ENCODE results near the gene TBR1.

TBR1 gene

GRCh38 chr2:161415987-161416707, at the start of gene TBR1:
TSS of gene TBR1 (plus strand) at chr2:161416297. CDS start at chr2:161416411, 114 bp downstream.
- no peak for DNase-seq (ENCODE audit: low read depth in 2 of 2, low spot score in 1 of 2)

GRCh38 chr2:161367675-161368074, 48.4 kb upstream of the TBR1 start:
- DNase-seq (ENCODE audit: low read depth in 2 of 2, low spot score in 1 of 2) = no peak

GRCh38 chr2:161369311-161369710, 46.8 kb upstream of the TBR1 start:
- no peak for DNase-seq (ENCODE audit: low read depth in 2 of 2, low spot score in 1 of 2)

GRCh38 chr2:161370981-161371380, 45.1 kb upstream of the TBR1 start:
- no peak for DNase-seq (ENCODE audit: low read depth in 2 of 2, low spot score in 1 of 2)

- no peak for DNase-seq (ENCODE audit: low read depth in 2 of 2, low spot score in 1 of 2)
Observed at GRCh38 chr2:161371869-161372268, 44.2 kb upstream of the TBR1 start.

- DNase-seq (ENCODE audit: low read depth in 2 of 2, low spot score in 1 of 2) = no peak
Observed at GRCh38 chr2:161373942-161374341, 42.2 kb upstream of the TBR1 start.

GRCh38 chr2:161374446-161374845, 41.7 kb upstream of the TBR1 start:
- no peak for DNase-seq (ENCODE audit: low read depth in 2 of 2, low spot score in 1 of 2)

- no peak for DNase-seq (ENCODE audit: low read depth in 2 of 2, low spot score in 1 of 2)
Observed at GRCh38 chr2:161379740-161380139, 36.4 kb upstream of the TBR1 start.

- no peak for DNase-seq (ENCODE audit: low read depth in 2 of 2, low spot score in 1 of 2)
Observed at GRCh38 chr2:161381546-161381945, 34.6 kb upstream of the TBR1 start.

GRCh38 chr2:161382747-161383146, 33.4 kb upstream of the TBR1 start:
- DNase-seq (ENCODE audit: low read depth in 2 of 2, low spot score in 1 of 2) = no peak

GRCh38 chr2:161384864-161385263, 31.2 kb upstream of the TBR1 start:
- DNase-seq (ENCODE audit: low read depth in 2 of 2, low spot score in 1 of 2) = no peak

- DNase-seq (ENCODE audit: low read depth in 2 of 2, low spot score in 1 of 2) = no peak
Observed at GRCh38 chr2:161386228-161386824, 29.8 kb upstream of the TBR1 start.

- no peak for DNase-seq (ENCODE audit: low read depth in 2 of 2, low spot score in 1 of 2)
Observed at GRCh38 chr2:161388146-161388779, 27.8 kb upstream of the TBR1 start.

- DNase-seq (ENCODE audit: low read depth in 2 of 2, low spot score in 1 of 2) = no peak
Observed at GRCh38 chr2:161391737-161392506, 24.2 kb upstream of the TBR1 start.

- no peak for DNase-seq (ENCODE audit: low read depth in 2 of 2, low spot score in 1 of 2)
Observed at GRCh38 chr2:161400076-161400475, 16.0 kb upstream of the TBR1 start.

GRCh38 chr2:161402297-161402696, 13.8 kb upstream of the TBR1 start:
- no peak for DNase-seq (ENCODE audit: low read depth in 2 of 2, low spot score in 1 of 2)

- no peak for DNase-seq (ENCODE audit: low read depth in 2 of 2, low spot score in 1 of 2)
Observed at GRCh38 chr2:161406316-161406715, 9.8 kb upstream of the TBR1 start.

GRCh38 chr2:161407597-161407996, 8.5 kb upstream of the TBR1 start:
- no peak for DNase-seq (ENCODE audit: low read depth in 2 of 2, low spot score in 1 of 2)

- no peak for DNase-seq (ENCODE audit: low read depth in 2 of 2, low spot score in 1 of 2)
Observed at GRCh38 chr2:161409308-161409907, 6.7 kb upstream of the TBR1 start.

GRCh38 chr2:161412346-161412745, 3.8 kb upstream of the TBR1 start:
- DNase-seq (ENCODE audit: low read depth in 2 of 2, low spot score in 1 of 2) = no peak

Measured in stimulated activated CD8-positive, alpha-beta memory T cell treated with anti-CD3 and anti-CD28 coated beads, Interleukin-4, amount 100 ng/mL, for 4 hours (primary cell).